Panc1 (cell line): ENCODE results near the gene DYNC1LI1. TPM values are rescaled to one million over a fixed set of nuclear protein-coding genes. Genes with fewer than 3 reads are reported as not detected.

Source experiments
- ATAC-seq: fragments of 200-7000 bp; cut with Tn5 transposase; 2 replicates; pipeline ENCODE4 v1.9.1; 2020; ENCODE audit warnings: mild to moderate bottlenecking, moderate library complexity
- BruUV-seq: library from RNA; stranded (reverse); fragments of 400-500 nt; replicated peaks from 2 replicates; lab custom pipeline; 2021; lab: Mats Ljungman, UMichigan
- CTCF ChIA-PET: fragments of 300-600 bp; sonication (Branson Sonifier 250); formaldehyde crosslinking; loops from one replicate; lab custom pipeline; 2022; ENCODE audit warnings: antibody characterized with exemption; lab: Charles Lee
- POLR2A ChIA-PET: fragments of 300-600 bp; sonication (Branson Sonifier 250); formaldehyde crosslinking; loops from one replicate; lab custom pipeline; 2022; ENCODE audit warnings: antibody characterized with exemption; lab: Charles Lee
- DNase-seq: peaks from one replicate; pipeline ENCODE4 v3.0.0-alpha.2; 2010; ENCODE audit warnings: low read depth, low spot score
- H3K27ac ChIP-seq: 2 replicates; pipeline ENCODE4 v1.5.1; 2011; ENCODE audit warnings: mild to moderate bottlenecking, low read length, inconsistent platforms
- H3K27me3 ChIP-seq: fragments of 200-500 bp; sonication (Bioruptor generic); 2 replicates; pipeline ENCODE4 v1.6.0; 2014; ENCODE audit warnings: low read length, inconsistent platforms; ENCODE audit not compliant: control insufficient read depth, insufficient read depth
- H3K36me3 ChIP-seq: fragments of 200-500 bp; sonication (Bioruptor generic); 2 replicates; pipeline ENCODE4 v1.5.1; 2014; ENCODE audit warnings: inconsistent platforms, mild to moderate bottlenecking, low read length, moderate library complexity; ENCODE audit not compliant: control insufficient read depth, insufficient read depth
- H3K4me1 ChIP-seq: 2 replicates; pipeline ENCODE4 v1.5.1; 2011; ENCODE audit warnings: inconsistent platforms, mild to moderate bottlenecking, low read length, moderate library complexity; ENCODE audit not compliant: control insufficient read depth, insufficient read depth
- H3K4me3 ChIP-seq, 2 experiments: 2 replicates each; pipeline ENCODE4 v1.5.1; 2011 to 2012; ENCODE audit warnings: low read depth in 2 of 2, low read length in 2 of 2, mild to moderate bottlenecking in 2 of 2, inconsistent platforms in 1 of 2, moderate library complexity in 1 of 2
- H3K9me3 ChIP-seq: fragments of 200-500 bp; sonication (Bioruptor generic); 2 replicates; pipeline ENCODE4 v1.5.1; 2014; ENCODE audit warnings: low read depth, mild to moderate bottlenecking, inconsistent platforms, low read length, moderate library complexity; ENCODE audit not compliant: control insufficient read depth, insufficient read depth
- CTCF ChIP-seq: fragments of 450-650 bp; IDR thresholded peaks from 2 replicates; pipeline ENCODE4 v1.5.1; 2017; ENCODE audit warnings: mild to moderate bottlenecking
- POLR2AphosphoS5 ChIP-seq: IDR thresholded peaks from 2 replicates; pipeline ENCODE4 v1.6.1; 2012; ENCODE audit warnings: mild to moderate bottlenecking, low read depth, low read length, moderate library complexity
- SIN3A ChIP-seq: IDR thresholded peaks from 2 replicates; pipeline ENCODE4 v1.6.1; 2012; ENCODE audit warnings: low read depth, mild to moderate bottlenecking, low read length, moderate library complexity, borderline replicate concordance; ENCODE audit not compliant: insufficient read depth
- TCF7L2 ChIP-seq: IDR thresholded peaks from 2 replicates; pipeline ENCODE4 v1.6.1; 2011; ENCODE audit warnings: mild to moderate bottlenecking, low read depth, low read length, inconsistent platforms
- in situ Hi-C: cut with HindIII; loops from 2 replicates; pipeline ENCODE4 v1.10.0; 2016; ENCODE audit warnings: low sequenced_read_pairs, low pct_unique_long_range_greater_than_20kb
- intact Hi-C: fragments of 100-400 bp; cut with micrococcal nuclease; formaldehyde crosslinking; loops from one replicate; pipeline ENCODE4 v1.10.0; 2022; ENCODE audit not compliant: unreplicated experiment
- total RNA-seq: library from RNA; stranded (reverse); gene quantifications from one replicate; pipeline ENCODE4 v1.2.1, GENCODE V29; 2021; ENCODE audit not compliant: unreplicated experiment
- TF ChIP-seq, protein P1 (sequence below), 2 experiments: IDR thresholded peaks; 2 replicates each; pipeline ENCODE4 v1.6.1; 2011 to 2012; ENCODE audit warnings: low read depth in 2 of 2, control low read depth in 1 of 2, low read length in 1 of 2, mild to moderate bottlenecking in 1 of 2, moderate library complexity in 1 of 2; ENCODE audit not compliant: insufficient read depth in 1 of 2

The DYNC1LI1 gene
- total RNA-seq, 1 experiment from 2014 or later: 30.5 TPM

GRCh38 chr3:32616267-32616962 lies 45.8 kb upstream of the DYNC1LI1 start:
- DNase-seq (no peak), ATAC-seq (no peak)
- no peak overlapping the region for H3K27ac ChIP-seq
- intact Hi-C loops (no loop called here), in situ Hi-C loops (no loop called here)
- TF ChIP-seq, protein P1, sequence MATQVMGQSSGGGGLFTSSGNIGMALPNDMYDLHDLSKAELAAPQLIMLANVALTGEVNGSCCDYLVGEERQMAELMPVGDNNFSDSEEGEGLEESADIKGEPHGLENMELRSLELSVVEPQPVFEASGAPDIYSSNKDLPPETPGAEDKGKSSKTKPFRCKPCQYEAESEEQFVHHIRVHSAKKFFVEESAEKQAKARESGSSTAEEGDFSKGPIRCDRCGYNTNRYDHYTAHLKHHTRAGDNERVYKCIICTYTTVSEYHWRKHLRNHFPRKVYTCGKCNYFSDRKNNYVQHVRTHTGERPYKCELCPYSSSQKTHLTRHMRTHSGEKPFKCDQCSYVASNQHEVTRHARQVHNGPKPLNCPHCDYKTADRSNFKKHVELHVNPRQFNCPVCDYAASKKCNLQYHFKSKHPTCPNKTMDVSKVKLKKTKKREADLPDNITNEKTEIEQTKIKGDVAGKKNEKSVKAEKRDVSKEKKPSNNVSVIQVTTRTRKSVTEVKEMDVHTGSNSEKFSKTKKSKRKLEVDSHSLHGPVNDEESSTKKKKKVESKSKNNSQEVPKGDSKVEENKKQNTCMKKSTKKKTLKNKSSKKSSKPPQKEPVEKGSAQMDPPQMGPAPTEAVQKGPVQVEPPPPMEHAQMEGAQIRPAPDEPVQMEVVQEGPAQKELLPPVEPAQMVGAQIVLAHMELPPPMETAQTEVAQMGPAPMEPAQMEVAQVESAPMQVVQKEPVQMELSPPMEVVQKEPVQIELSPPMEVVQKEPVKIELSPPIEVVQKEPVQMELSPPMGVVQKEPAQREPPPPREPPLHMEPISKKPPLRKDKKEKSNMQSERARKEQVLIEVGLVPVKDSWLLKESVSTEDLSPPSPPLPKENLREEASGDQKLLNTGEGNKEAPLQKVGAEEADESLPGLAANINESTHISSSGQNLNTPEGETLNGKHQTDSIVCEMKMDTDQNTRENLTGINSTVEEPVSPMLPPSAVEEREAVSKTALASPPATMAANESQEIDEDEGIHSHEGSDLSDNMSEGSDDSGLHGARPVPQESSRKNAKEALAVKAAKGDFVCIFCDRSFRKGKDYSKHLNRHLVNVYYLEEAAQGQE (IDR thresholded peaks at IDR 0.05; ENCODE audit: insufficient read depth in 1 of 2, low read depth in 2 of 2, low read length in 1 of 2): no peak
- no peak for TF ChIP-seq SIN3A
- H3K27me3 ChIP-seq: no peaks in the 10 kb centered on the region
- no peaks in the 10 kb centered on the region for H3K4me1 ChIP-seq
- CTCF ChIA-PET: no interaction called here
- no TSS peak for BruUV-seq
- H3K36me3 ChIP-seq: no peaks in the 10 kb centered on the region
- POLR2A ChIA-PET: no interaction called here
- no peak overlapping the region for H3K4me3 ChIP-seq
- no peaks in the 10 kb centered on the region; the same call in 1 of the 2 replicates for H3K9me3 ChIP-seq

- in situ Hi-C loops: no loop called here
- no TSS peak for BruUV-seq
- no peak for ATAC-seq
- Histone ChIP-seq H3K36me3 (no peaks in the 10 kb centered on the region), H3K27me3 (no peaks in the 10 kb centered on the region), H3K9me3 (no peaks in the 10 kb centered on the region; the same call in 1 of the 2 replicates), H3K27ac (no peak overlapping the region), H3K4me3 (no peak overlapping the region), H3K4me1 (no peaks in the 10 kb centered on the region)
- ChIA-PET POLR2A (no interaction called here), CTCF (no interaction called here)
- intact Hi-C loops: no loop called here
- no peak for DNase-seq
- TF ChIP-seq, protein P1 (IDR thresholded peaks at IDR 0.05; ENCODE audit: insufficient read depth in 1 of 2, low read depth in 2 of 2, low read length in 1 of 2): no peak
- TF ChIP-seq POLR2AphosphoS5 (no peak), SIN3A (no peak), TCF7L2 (no peak), CTCF (no peak)
Observed at GRCh38 chr3:32614956-32615355, 44.3 kb upstream of the DYNC1LI1 start.
